ENCODE data around the gene RAD51B. TPM values are rescaled to one million over a fixed set of nuclear protein-coding genes. Genes with fewer than 3 reads are reported as not detected.

The RAD51B gene
- total RNA-seq, 4 donors from 2014 or later, result 14.0 to 16.4 (median 14.8) TPM

DNA sequence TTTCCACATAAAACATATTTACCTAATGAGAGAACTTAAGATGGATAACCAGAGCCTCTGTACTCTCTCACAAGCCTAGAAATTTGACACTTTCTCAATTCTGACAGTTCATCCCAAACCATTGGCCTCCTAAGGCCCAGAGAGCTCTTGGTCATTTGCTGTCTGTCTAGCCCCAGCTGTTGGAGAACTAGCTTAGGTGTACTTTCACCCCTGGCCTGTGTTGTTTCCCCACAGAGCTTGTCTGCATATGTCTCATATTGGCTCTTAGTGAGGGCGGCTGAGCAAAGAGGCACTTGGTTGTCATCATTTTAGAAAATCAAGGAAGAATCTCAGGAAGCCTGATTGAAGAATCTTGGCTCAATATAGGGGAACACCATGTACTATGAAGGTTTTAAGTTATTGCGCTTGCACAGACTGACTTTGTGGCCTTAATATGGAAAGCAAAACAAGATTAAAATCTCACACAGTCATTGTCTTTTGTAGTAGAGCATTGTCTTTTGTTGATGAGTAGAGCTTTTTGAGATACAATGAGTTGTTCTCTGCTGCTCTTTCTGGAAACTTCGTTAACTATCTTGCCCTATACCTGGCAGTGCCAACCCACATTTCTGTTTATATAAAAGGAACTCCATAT is 324.6 kb downstream of the RAD51B start:
- Histone ChIP-seq H3K27me3 (no peaks in the 10 kb centered on the region), H3K4me3 (replicated peaks in 1 of 3) (no peak overlapping the region), H3K36me3 (no peaks in the 10 kb centered on the region), H3K9me3 (no peaks in the 10 kb centered on the region), H3K4me1 (peaks cover 37 to 62% of the 10 kb centered on the region in 2 donors), H3K27ac (peak overlapping the region; percentile 17 to 72 (median 67))
- DNase-seq, result no peak
- intact Hi-C loops (cut with DNase I), result no loop called here
- 67 to 75% methylated on average over 3 of the region's 3 CpGs for WGBS, 2 donors
- TF ChIP-seq, protein P1, sequence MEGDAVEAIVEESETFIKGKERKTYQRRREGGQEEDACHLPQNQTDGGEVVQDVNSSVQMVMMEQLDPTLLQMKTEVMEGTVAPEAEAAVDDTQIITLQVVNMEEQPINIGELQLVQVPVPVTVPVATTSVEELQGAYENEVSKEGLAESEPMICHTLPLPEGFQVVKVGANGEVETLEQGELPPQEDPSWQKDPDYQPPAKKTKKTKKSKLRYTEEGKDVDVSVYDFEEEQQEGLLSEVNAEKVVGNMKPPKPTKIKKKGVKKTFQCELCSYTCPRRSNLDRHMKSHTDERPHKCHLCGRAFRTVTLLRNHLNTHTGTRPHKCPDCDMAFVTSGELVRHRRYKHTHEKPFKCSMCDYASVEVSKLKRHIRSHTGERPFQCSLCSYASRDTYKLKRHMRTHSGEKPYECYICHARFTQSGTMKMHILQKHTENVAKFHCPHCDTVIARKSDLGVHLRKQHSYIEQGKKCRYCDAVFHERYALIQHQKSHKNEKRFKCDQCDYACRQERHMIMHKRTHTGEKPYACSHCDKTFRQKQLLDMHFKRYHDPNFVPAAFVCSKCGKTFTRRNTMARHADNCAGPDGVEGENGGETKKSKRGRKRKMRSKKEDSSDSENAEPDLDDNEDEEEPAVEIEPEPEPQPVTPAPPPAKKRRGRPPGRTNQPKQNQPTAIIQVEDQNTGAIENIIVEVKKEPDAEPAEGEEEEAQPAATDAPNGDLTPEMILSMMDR (IDR thresholded peaks at IDR 0.05), result no peak

- intact Hi-C loops (cut with DNase I), result no loop called here
- TF ChIP-seq POLR2A (IDR thresholded peaks at IDR 0.05), result no peak
- TF ChIP-seq, protein P1 (IDR thresholded peaks at IDR 0.05), result no peak
- DNase-seq, result no peak
- Histone ChIP-seq H3K27me3 (no peaks in the 10 kb centered on the region), H3K36me3 (no peaks in the 10 kb centered on the region), H3K4me1 (peaks cover 30 to 53% of the 10 kb centered on the region in 2 donors), H3K9me3 (no peaks in the 10 kb centered on the region), H3K4me3 (replicated peaks in 1 of 3) (no peak overlapping the region), H3K27ac (peak overlapping the region in 2 of 3 donors; percentile 67 to 72)
- WGBS, 2 donors, result 96 to 98% methylated on average over 2 of the region's 2 CpGs
Observed at GRCh38 chr14:68145036-68145435, 325.5 kb downstream of the RAD51B start.

DNA sequence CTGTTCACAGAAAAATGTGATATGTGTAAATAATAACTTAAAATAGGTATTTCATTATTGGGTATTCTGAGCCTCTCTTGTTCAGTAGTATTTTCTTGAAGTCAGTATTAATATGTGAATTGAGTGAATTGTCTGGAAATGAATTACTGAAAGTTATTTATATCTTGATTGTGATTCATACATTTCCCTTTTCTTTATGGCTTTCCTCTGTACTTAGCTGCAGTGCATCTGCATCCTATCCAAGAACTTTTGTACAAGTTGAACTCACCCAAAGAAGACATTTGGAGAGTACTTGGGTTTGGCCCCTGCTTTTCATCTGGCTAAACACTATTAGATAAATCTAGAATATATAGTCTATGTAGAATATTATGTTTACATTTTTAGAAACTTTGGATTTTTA is 326.0 kb downstream of the RAD51B start:
- Histone ChIP-seq H3K4me1 (peaks cover 25 to 48% of the 10 kb centered on the region in 2 donors), H3K27ac (peak overlapping the region in 2 of 3 donors; percentile 67 to 72)

GRCh38 chr14:68146818-68147217 is 327.2 kb downstream of the RAD51B start:
- 17 to 30% methylated on average over 3 of the region's 3 CpGs for WGBS, 2 donors
- peak; percentile 66 to 69 for DNase-seq
- H3K27ac ChIP-seq, result peak overlapping the region; percentile 67 to 75 (median 72)
- H3K4me1 ChIP-seq, result peaks cover 20 to 43% of the 10 kb centered on the region in 2 donors
- H3K4me3 ChIP-seq (replicated peaks in 1 of 3), result no peak overlapping the region
- TF ChIP-seq POLR2A (IDR thresholded peaks at IDR 0.05), result no peak
- TF ChIP-seq, protein P1 (IDR thresholded peaks at IDR 0.05), result no peak
- no peaks in the 10 kb centered on the region for H3K36me3 ChIP-seq
- no peaks in the 10 kb centered on the region for H3K27me3 ChIP-seq
- no peaks in the 10 kb centered on the region for H3K9me3 ChIP-seq
- intact Hi-C loops (cut with DNase I), result no loop called here

More for the DNA sequence above, 326.0 kb downstream of the RAD51B start:
- intact Hi-C loops (cut with DNase I), result no loop called here
- Histone ChIP-seq H3K27me3 (no peaks in the 10 kb centered on the region), H3K4me3 (replicated peaks in 1 of 3) (no peak overlapping the region), H3K36me3 (no peaks in the 10 kb centered on the region), H3K9me3 (no peaks in the 10 kb centered on the region)
- TF ChIP-seq, protein P1 (IDR thresholded peaks at IDR 0.05), result no peak
- no peak for TF ChIP-seq POLR2A (IDR thresholded peaks at IDR 0.05)
- no peak for DNase-seq

DNA sequence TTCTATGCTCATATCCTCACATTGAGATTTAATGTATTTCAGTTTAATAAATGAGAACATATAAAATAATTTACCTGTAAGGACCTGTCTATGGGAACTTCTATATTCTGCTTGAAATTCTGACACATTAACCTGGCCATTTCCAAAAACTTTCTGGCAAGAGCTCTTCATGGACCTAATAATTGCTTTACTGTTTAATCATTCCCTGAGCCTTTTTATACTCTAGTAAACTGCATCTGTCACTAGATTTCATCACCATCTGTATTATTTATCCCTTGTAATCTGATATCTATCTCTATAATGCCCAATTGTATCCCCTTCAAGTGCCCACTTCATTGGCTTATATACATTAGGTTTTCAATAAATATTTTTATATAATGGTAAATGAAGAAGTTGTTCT is 327.7 kb downstream of the RAD51B start:
- Histone ChIP-seq H3K27ac (peak overlapping the region; percentile 67 to 75 (median 72)), H3K4me1 (peaks cover 20 to 43% of the 10 kb centered on the region in 2 donors)
- TF ChIP-seq POLR2A (IDR thresholded peaks at IDR 0.05), result no peak
- TF ChIP-seq, protein P1 (IDR thresholded peaks at IDR 0.05), result no peak

More for the DNA sequence above, 327.7 kb downstream of the RAD51B start:
- intact Hi-C loops (cut with DNase I), result no loop called here
- Histone ChIP-seq H3K4me3 (replicated peaks in 1 of 3) (no peak overlapping the region), H3K27me3 (no peaks in the 10 kb centered on the region), H3K36me3 (no peaks in the 10 kb centered on the region), H3K9me3 (no peaks in the 10 kb centered on the region)
- DNase-seq, result no peak

All from thyroid gland (tissue), 4 donors.